Bronchus fibroblast of lung (primary cell): ENCODE data around the gene LIMS2. TPM values are rescaled to one million over a fixed set of nuclear protein-coding genes. Genes with fewer than 3 reads are reported as not detected.

Experiments used
- total RNA-seq: library from RNA; depleted of rRNA; stranded (reverse); fragments of >200 nt; gene quantifications from 2 replicates; pipeline ENCODE4 v1.2.3, GENCODE V29; 2015

LIMS2 gene, protein sequence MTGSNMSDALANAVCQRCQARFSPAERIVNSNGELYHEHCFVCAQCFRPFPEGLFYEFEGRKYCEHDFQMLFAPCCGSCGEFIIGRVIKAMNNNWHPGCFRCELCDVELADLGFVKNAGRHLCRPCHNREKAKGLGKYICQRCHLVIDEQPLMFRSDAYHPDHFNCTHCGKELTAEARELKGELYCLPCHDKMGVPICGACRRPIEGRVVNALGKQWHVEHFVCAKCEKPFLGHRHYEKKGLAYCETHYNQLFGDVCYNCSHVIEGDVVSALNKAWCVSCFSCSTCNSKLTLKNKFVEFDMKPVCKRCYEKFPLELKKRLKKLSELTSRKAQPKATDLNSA
- 0.30 and 0.84 TPM in 2 replicates for total RNA-seq

DNA sequence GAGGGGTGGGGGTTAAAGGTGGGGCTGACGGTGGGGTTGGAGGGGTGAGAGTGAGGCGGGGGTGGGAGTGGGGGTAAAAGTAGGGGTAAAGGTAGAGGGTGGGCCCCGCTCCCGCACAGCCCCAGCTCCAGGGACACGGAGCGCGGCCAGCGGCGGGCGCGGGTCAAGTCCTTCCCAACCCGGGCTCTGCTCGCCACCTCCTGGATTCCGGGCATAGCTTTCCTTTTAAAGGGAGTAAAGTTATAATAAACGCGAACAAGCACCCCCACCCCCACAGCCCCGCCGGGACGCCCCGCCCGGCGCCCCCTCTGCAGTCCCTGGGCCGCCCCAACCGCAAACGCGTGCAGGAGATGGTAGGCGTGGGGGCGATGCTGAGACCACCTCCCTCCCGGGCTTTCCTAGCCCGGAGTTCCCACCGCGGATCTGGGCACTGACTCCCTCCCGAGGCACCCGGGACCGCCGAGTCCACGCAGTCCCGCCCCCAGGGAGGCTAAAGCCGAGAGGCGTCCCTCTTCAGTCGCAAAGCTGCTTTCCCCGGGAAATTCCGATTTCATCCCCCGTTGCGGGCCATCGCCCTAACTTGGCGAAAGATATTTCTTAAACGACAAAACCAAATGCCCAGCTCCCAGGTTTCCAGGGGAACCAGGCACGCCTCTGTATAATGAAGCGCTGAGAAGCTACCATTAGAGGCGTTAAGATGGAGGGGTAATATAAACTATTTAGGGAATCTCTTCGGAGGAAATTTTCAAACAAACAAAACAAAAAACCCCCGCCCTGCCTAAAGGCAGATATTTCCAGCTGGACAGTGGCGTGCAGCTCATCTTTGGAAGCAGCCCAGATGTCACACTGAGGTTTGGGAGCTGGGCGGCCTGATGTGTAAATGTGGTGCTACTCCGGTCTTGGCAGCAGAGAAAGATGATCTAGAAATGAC, at the start of gene LIMS2:
Gene LIMS2 (minus strand): TSS at position 200 of the 931 bp plus-strand sequence. CDS start 506 bp downstream, outside the sequence.

DNA sequence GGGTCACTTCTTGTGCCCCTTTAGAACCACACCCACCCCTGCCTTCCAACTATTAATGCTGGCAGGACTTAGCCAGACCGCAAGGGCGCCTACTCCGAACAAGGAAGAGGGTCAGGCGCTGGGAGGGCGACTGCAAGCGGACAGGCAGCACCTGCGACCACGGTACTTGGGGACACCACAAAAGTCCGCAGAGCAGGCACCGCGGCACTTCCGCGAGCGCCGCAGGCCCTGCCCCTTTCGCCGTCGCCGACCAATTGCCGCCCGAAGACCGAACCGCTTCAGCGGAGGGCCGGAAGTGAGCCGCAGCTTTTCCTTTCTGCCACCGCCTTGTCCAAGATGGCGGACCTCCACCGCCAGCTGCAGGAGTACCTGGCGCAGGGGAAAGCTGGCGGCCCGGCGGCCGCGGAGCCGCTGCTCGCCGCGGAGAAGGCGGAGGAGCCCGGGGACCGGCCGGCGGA, 25.9 kb upstream of the LIMS2 start, which contains the start of gene SFT2D3:
Gene SFT2D3 (plus strand): TSS at position 305 of the 458 bp plus-strand sequence. CDS start 32 bp downstream, at position 337.

DNA sequence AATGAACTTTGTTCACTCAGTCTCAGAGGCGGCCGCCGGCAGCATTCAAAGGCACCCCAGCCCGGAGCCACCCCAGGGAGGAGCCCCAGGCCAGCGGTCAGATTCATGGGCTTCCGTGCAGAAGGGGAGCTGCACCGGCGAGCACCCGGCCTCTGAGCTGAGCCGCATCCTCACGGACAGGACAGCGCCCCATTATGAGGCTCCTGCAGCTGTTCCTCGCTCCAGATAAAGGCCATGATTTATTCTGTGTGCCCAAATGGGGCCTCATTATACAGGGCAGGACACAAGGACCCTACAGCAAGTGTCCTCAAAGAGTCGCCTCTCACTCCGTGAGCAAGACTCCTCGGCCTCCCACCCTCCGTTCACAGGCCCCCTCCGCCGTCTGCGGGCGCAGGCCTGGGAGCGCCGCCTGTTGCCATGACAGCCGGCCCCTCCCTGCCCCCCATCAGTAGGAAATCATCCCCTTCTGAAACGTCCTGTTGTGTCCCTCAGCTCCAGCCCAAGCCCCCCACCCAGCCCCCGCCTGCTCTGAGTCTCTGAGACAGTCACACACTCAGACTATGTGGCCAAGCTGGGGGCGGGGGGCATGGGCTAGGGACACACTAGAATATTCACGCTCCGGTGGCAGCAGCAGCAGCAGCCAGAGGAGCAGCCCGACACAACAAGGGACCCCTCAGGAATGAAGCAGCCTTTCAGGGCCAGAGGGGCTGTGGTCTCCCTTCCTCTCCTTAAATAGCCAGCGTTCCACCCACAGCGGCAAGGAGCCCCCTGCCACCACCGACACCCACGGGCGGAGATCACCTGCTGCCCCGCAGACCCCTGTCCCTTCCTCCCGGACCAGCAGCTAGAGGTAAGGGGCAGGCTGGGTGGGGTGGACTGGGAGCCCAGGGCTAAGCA, 29.7 kb downstream of the LIMS2 start, which contains the start of gene GPR17:
Gene GPR17 (plus strand): TSS at position 759 of the 897 bp plus-strand sequence. CDS start 4,583 bp downstream, outside the sequence.

Other genes starting within 250 kb of the LIMS2 start
- 27.6 and 32.1 TPM in 2 replicates for gene IWS1, start 149.0 kb downstream of the LIMS2 start, total RNA-seq
- gene MYO7B, start 139.8 kb downstream of the LIMS2 start, total RNA-seq, result under 0.01 TPM in 1 of 2 replicates, not detected in the other
- not detected in 2 replicates for gene GPR17, start 29.4 kb downstream of the LIMS2 start, total RNA-seq
- 3.7 and 5.0 TPM in 2 replicates for gene SFT2D3, start 26.0 kb upstream of the LIMS2 start, total RNA-seq
- gene WDR33, start 135.6 kb upstream of the LIMS2 start, total RNA-seq, result 12.9 and 14.6 TPM in 2 replicates
- 16.2 and 18.7 TPM in 2 replicates for gene POLR2D, start 182.6 kb upstream of the LIMS2 start, total RNA-seq
- 6.1 TPM in 2 replicates for gene AMMECR1L, start 210.4 kb upstream of the LIMS2 start, total RNA-seq